ENCODE data around the gene NR2C1. TPM values are rescaled to one million over a fixed set of nuclear protein-coding genes. Genes with fewer than 3 reads are reported as not detected.

NR2C1 gene
- total and polyA plus RNA-seq, 2 donors (not counting 1 experiment from before 2014, with no cell fraction given): 31.2 to 53.9 TPM

DNA sequence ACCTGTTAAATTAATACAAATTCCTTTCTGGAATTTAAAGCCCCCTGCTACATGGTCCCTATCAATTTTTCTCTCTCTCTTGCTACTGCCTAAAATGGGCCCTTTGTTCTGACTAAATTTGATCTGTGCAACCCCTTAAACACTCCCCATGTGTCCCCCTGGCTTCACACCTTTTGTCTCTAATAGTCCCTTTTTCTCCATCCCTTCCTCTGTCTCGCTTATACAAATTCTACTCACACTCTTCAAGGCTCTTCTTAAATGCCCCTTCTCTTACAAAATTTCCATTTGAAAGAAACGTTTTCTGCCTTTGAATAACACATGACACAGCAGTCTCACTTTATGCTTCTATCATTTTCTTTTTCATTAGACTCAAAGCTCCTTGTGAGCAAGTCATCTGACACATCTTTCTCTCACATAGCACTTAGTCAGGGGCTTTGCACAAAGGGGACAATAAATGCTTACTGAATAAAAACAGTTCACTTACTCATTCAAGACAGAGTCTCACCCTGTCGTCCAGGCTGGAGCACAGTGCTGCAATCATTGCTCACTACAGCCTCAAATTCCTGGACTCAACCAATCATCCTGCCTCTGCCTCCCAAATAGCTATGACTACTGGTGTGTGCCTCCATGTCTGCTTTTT, 41.5 kb upstream of the NR2C1 start:
- H3K36me3 ChIP-seq (replicated peaks in 1 of 2; ENCODE audit: control extremely low read depth in 1 of 2, control insufficient read depth in 1 of 2, extremely low read depth in 1 of 2, insufficient read depth in 2 of 2, low read length in 1 of 2): no peaks in the 10 kb centered on the region
- 77% methylated on average over 3 of the region's 3 CpGs for WGBS (ENCODE audit: insufficient coverage)
- ChIA-PET CTCF (interaction anchor here (6.4 kb wide), 1 partner anchor 421 kb away, joined by 213 read pairs; no protein-coding TSS in a partner anchor), POLR2A (no interaction called here)
- H3K27ac ChIP-seq (ENCODE audit: low read length in 2 of 2): no peak overlapping the region
- no peak overlapping the region for H3K4me2 ChIP-seq (replicated peaks; ENCODE audit: low read depth, low read length, poor library complexity, severe bottlenecking)
- Mint-ChIP-seq H3K9me3 (ENCODE audit: insufficient read depth) (no peaks in the 10 kb centered on the region), H3K27ac (no peak overlapping the region), H3K27me3 (no peaks in the 10 kb centered on the region), H3K4me3 (no peak overlapping the region), H3K4me1 (no peaks in the 10 kb centered on the region)
- H3K9me3 ChIP-seq (ENCODE audit: control extremely low read depth in 1 of 3, control insufficient read depth in 2 of 3, insufficient read depth in 1 of 3, low read length in 2 of 3): no peaks in the 10 kb centered on the region
- H2AFZ ChIP-seq (ENCODE audit: insufficient read depth, low read depth, low read length, poor library complexity, severe bottlenecking): no peak overlapping the region
- no peaks in the 10 kb centered on the region for H3K4me1 ChIP-seq (ENCODE audit: control insufficient read depth in 2 of 2, insufficient read depth in 2 of 2, low read length in 2 of 2)
- H3K27me3 ChIP-seq (replicated peaks in 1 of 4; ENCODE audit: control extremely low read depth in 1 of 4, control insufficient read depth in 3 of 4, insufficient read depth in 4 of 4, low read length in 3 of 4): no peaks in the 10 kb centered on the region
- no peak overlapping the region for H3K9ac ChIP-seq (ENCODE audit: low read length)
- intact Hi-C loops (cut with micrococcal nuclease): loop anchor here (5.0 to 10.0 kb wide), 2 partner anchors 170 to 882 kb away; partner anchors contain the start of gene HAL
- TF ChIP-seq EZH2 (IDR thresholded peaks at IDR 0.05; ENCODE audit: borderline replicate concordance, insufficient read depth, low read depth, low read length, poor library complexity, severe bottlenecking): no peak
- TF ChIP-seq, protein P1, sequence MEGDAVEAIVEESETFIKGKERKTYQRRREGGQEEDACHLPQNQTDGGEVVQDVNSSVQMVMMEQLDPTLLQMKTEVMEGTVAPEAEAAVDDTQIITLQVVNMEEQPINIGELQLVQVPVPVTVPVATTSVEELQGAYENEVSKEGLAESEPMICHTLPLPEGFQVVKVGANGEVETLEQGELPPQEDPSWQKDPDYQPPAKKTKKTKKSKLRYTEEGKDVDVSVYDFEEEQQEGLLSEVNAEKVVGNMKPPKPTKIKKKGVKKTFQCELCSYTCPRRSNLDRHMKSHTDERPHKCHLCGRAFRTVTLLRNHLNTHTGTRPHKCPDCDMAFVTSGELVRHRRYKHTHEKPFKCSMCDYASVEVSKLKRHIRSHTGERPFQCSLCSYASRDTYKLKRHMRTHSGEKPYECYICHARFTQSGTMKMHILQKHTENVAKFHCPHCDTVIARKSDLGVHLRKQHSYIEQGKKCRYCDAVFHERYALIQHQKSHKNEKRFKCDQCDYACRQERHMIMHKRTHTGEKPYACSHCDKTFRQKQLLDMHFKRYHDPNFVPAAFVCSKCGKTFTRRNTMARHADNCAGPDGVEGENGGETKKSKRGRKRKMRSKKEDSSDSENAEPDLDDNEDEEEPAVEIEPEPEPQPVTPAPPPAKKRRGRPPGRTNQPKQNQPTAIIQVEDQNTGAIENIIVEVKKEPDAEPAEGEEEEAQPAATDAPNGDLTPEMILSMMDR (IDR thresholded peaks at IDR 0.05): no peak
- ATAC-seq (ENCODE audit: low read depth): no peak
- no peak overlapping the region for H3K4me3 ChIP-seq (ENCODE audit: control extremely low read depth in 1 of 5, extremely low read depth in 1 of 5, insufficient read depth in 1 of 5, low read depth in 2 of 5, low read length in 4 of 5)
- no peaks in the 10 kb centered on the region for H4K20me1 ChIP-seq (ENCODE audit: control insufficient read depth, insufficient read depth, low read length, poor library complexity, severe bottlenecking)
- DNase-seq: no peak
- no peaks in the 10 kb centered on the region for H3K79me2 ChIP-seq (ENCODE audit: control insufficient read depth, insufficient read depth, low read length)

DNA sequence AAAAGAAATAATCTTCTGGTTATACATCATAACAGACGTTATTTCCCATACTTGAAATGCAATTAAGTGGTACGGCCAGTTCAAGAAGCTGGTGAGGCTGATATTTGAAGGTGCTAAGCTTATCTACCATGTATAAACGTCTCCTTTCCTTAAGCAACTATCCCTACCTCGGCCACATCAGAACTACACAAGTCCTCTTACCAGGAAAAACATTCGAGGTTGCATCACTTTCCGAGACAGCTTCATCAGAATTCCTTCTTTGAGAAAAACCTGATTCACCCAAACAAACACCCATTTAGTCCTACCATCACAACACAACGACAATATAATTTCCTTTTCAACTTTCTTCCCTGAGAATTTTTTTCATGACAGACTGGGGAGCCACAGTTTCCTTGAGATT, 33.9 kb upstream of the NR2C1 start:
- Histone ChIP-seq H3K36me3 (replicated peaks in 1 of 2; ENCODE audit: control extremely low read depth in 1 of 2, control insufficient read depth in 1 of 2, extremely low read depth in 1 of 2, insufficient read depth in 2 of 2, low read length in 1 of 2) (no peaks in the 10 kb centered on the region), H3K79me2 (ENCODE audit: control insufficient read depth, insufficient read depth, low read length) (no peaks in the 10 kb centered on the region), H4K20me1 (ENCODE audit: control insufficient read depth, insufficient read depth, low read length, poor library complexity, severe bottlenecking) (no peaks in the 10 kb centered on the region), H3K4me1 (ENCODE audit: control insufficient read depth in 2 of 2, insufficient read depth in 2 of 2, low read length in 2 of 2) (peaks cover 0 to 2% of the 10 kb centered on the region in 2 donors), H3K9me3 (ENCODE audit: control extremely low read depth in 1 of 3, control insufficient read depth in 2 of 3, insufficient read depth in 1 of 3, low read length in 2 of 3) (no peaks in the 10 kb centered on the region), H2AFZ (ENCODE audit: insufficient read depth, low read depth, low read length, poor library complexity, severe bottlenecking) (no peak overlapping the region), H3K4me2 (replicated peaks; ENCODE audit: low read depth, low read length, poor library complexity, severe bottlenecking) (no peak overlapping the region), H3K9ac (ENCODE audit: low read length) (no peak overlapping the region), H3K4me3 (ENCODE audit: control extremely low read depth in 1 of 5, extremely low read depth in 1 of 5, insufficient read depth in 1 of 5, low read depth in 2 of 5, low read length in 4 of 5) (no peak overlapping the region), H3K27me3 (replicated peaks in 1 of 4; ENCODE audit: control extremely low read depth in 1 of 4, control insufficient read depth in 3 of 4, insufficient read depth in 4 of 4, low read length in 3 of 4) (no peaks in the 10 kb centered on the region), H3K27ac (ENCODE audit: low read length in 2 of 2) (no peak overlapping the region)
- DNase-seq (no peak), ATAC-seq (ENCODE audit: low read depth) (no peak)
- ChIA-PET POLR2A (no interaction called here), CTCF (no interaction called here)
- no peak overlapping the region for H3K4me3 Mint-ChIP-seq
- no peaks in the 10 kb centered on the region for H3K27me3 Mint-ChIP-seq
- no peaks in the 10 kb centered on the region for H3K9me3 Mint-ChIP-seq (ENCODE audit: insufficient read depth)
- TF ChIP-seq, protein P1 (IDR thresholded peaks at IDR 0.05): no peak
- no peak for TF ChIP-seq EZH2 (IDR thresholded peaks at IDR 0.05; ENCODE audit: borderline replicate concordance, insufficient read depth, low read depth, low read length, poor library complexity, severe bottlenecking)
- peaks cover 15% of the 10 kb centered on the region for H3K4me1 Mint-ChIP-seq
- H3K27ac Mint-ChIP-seq: no peak overlapping the region
- WGBS (ENCODE audit: insufficient coverage): 92% methylated on average over 5 of the region's 7 CpGs
- intact Hi-C loops (cut with micrococcal nuclease): no loop called here
